AG04449 (cell line): ENCODE data around the gene TBX15.

Experiments
- CTCF ChIA-PET: fragments of 350-600 bp; formaldehyde crosslinking; extraction: SDS; loops from one replicate; lab custom pipeline; 2021; ENCODE audit warnings: antibody characterized with exemption; lab: Yijun Ruan, JAX
- POLR2A ChIA-PET: fragments of 400-600, 350-600 bp; formaldehyde crosslinking; extraction: SDS; loops from one replicate; lab custom pipeline; 2020; ENCODE audit warnings: antibody characterized with exemption, inconsistent platforms; lab: Yijun Ruan, JAX
- DNase-seq: peaks from one replicate; pipeline ENCODE4 v3.0.0-alpha.2; 2010; ENCODE audit warnings: low read depth, low spot score
- H3K4me3 ChIP-seq: 2 replicates; pipeline ENCODE4 v1.5.1; 2011; ENCODE audit warnings: low read depth, mild to moderate bottlenecking, control low read depth, low read length
- CTCF ChIP-seq: IDR thresholded peaks from one replicate; pipeline ENCODE4 v1.5.1; 2011; ENCODE audit warnings: mild to moderate bottlenecking, moderate library complexity, low read length, control low read depth, inconsistent platforms; ENCODE audit not compliant: insufficient read depth; ENCODE audit errors: missing control alignments

The TBX15 gene

DNA sequence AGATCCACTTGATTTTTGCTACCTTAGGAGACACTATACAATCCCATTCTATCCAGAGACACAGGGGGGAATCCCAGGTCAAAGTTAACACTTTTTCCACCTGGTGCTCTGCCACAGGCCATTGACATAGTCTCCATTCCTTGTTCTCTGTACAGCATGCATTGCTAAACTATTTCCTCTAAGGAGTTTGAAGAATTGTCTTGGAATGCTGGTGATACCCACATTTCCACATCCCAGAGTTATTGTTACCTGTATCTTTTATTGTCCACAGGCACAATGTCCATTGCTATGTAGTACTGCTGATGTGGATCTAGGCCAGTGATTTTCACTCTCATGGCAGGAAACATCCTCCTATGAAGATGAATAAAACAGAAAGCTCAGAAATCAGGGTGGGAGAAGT lies 61.9 kb downstream of the TBX15 start:
- ChIA-PET CTCF (no interaction called here), POLR2A (no interaction called here)
- H3K4me3 ChIP-seq = no peak overlapping the region
- no peak for DNase-seq
- TF ChIP-seq CTCF = no peak

DNA sequence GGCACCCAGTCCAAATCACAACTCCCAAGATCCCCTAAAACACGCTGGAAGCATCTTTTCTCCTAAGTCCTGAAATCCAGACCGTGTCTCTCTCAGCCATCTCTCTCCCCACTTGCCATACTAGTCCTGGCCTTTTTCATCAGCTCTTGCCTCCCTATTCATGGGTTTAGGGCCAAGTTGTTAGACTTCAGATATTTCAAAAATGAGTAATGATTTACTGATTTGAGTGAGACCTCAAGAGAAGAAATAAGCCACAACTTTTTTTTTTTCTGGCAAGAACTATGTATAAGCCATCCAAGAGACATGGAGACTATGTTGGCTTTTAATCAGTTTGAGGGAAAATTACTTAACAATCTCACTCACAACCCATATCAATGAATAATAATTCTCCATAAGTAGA lies 62.5 kb downstream of the TBX15 start:
- ChIA-PET CTCF (interaction anchor here (1.0 kb wide), 1 partner anchor 10 kb away, joined by 3 read pairs; no protein-coding TSS in a partner anchor), POLR2A (no interaction called here)
- TF ChIP-seq CTCF = no peak
- no peak for DNase-seq
- no peak overlapping the region for H3K4me3 ChIP-seq

GRCh38 chr1:118923319-118923718 lies 64.8 kb downstream of the TBX15 start:
- no peak overlapping the region for H3K4me3 ChIP-seq
- POLR2A ChIA-PET = no interaction called here
- DNase-seq = no peak
- TF ChIP-seq CTCF = no peak
- CTCF ChIA-PET = interaction anchor here (1.5 kb wide), 1 partner anchor 16 kb away, joined by 4 read pairs; no protein-coding TSS in a partner anchor

DNA sequence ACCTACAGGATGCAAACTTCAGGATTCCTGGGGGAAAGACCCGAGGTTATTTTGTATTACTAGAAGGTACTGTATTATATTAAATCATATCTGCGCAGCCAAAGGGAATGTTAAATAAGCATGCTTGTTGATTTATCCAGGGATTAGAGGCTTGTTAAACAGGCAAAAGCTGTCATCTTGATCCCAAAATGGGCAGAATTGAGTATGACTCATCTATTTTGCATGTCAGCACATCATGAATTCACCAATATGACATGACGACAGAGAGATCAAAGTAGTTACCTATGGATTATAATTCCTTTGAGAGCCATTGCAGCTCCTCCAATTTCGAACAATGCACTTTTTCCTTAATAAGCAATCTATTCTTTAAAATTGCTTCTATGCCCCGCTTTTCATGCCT lies 66.1 kb downstream of the TBX15 start:
- no peak for DNase-seq
- ChIA-PET POLR2A (no interaction called here), CTCF (interaction anchor here (1.5 kb wide), 1 partner anchor 14 kb away, joined by 4 read pairs; no protein-coding TSS in a partner anchor)
- TF ChIP-seq CTCF = no peak
- no peak overlapping the region for H3K4me3 ChIP-seq

- no peak overlapping the region for H3K4me3 ChIP-seq
- DNase-seq = no peak
- ChIA-PET POLR2A (no interaction called here), CTCF (interaction anchor here (0.6 kb wide), 1 partner anchor 356 kb away, joined by 3 read pairs; no protein-coding TSS in a partner anchor)
- TF ChIP-seq CTCF = no peak
Measured at GRCh38 chr1:118920124-118920717, 67.9 kb downstream of the TBX15 start.

- ChIA-PET POLR2A (no interaction called here), CTCF (no interaction called here)
- H3K4me3 ChIP-seq = no peak overlapping the region
- DNase-seq = no peak
- no peak for TF ChIP-seq CTCF
Measured at GRCh38 chr1:118918940-118919259, 69.2 kb downstream of the TBX15 start.
